Stimulated activated CD8-positive, alpha-beta memory T cell treated with anti-CD3 and anti-CD28 coated beads, Interleukin-15, amount 100 ng/mL, for 24 hours (primary cell): ENCODE results near the gene IRF2.
"Not testable (repeated sequence)": the region's sequence is repeated elsewhere in the genome, so short reads cannot be mapped to it uniquely, and the experiment has no call there.

Experiments used
- DNase-seq: peaks from one replicate; pipeline ENCODE4 v3.0.0-alpha.2; 2020; ENCODE audit warnings: low read depth

Gene IRF2

GRCh38 chr4:184386271-184386781 lies 88.0 kb downstream of the IRF2 start:
- no peak for DNase-seq

GRCh38 chr4:184385705-184386141 lies 88.6 kb downstream of the IRF2 start:
- no peak for DNase-seq

GRCh38 chr4:184384810-184385557 lies 89.4 kb downstream of the IRF2 start:
- DNase-seq, result no peak

- no peak for DNase-seq
Observed at GRCh38 chr4:184384056-184384809, 90.1 kb downstream of the IRF2 start.

GRCh38 chr4:184383497-184384055 lies 90.8 kb downstream of the IRF2 start:
- DNase-seq, result no peak

- DNase-seq, result no peak
Observed at GRCh38 chr4:184382189-184382846, 92.0 kb downstream of the IRF2 start.

- DNase-seq, result no peak
Observed at GRCh38 chr4:184380707-184381106, 93.6 kb downstream of the IRF2 start.

GRCh38 chr4:184380214-184380613 lies 94.1 kb downstream of the IRF2 start:
- not testable (repeated sequence) for DNase-seq

GRCh38 chr4:184376923-184377322 lies 97.4 kb downstream of the IRF2 start:
- no peak for DNase-seq

- no peak for DNase-seq
Observed at GRCh38 chr4:184376126-184376838, 98.1 kb downstream of the IRF2 start.

GRCh38 chr4:184375623-184376022 lies 98.7 kb downstream of the IRF2 start:
- DNase-seq, result not testable (repeated sequence)

GRCh38 chr4:184375027-184375426 lies 99.3 kb downstream of the IRF2 start:
- no peak for DNase-seq

GRCh38 chr4:184373886-184374405 lies 100.4 kb downstream of the IRF2 start:
- no peak for DNase-seq

GRCh38 chr4:184371390-184371787 lies 103.0 kb downstream of the IRF2 start:
- no peak for DNase-seq

GRCh38 chr4:184370711-184371389 lies 103.5 kb downstream of the IRF2 start:
- no peak for DNase-seq

GRCh38 chr4:184369871-184370270 lies 104.5 kb downstream of the IRF2 start:
- DNase-seq, result no peak

- no peak for DNase-seq
Observed at GRCh38 chr4:184368731-184369130, 105.6 kb downstream of the IRF2 start.

- DNase-seq, result no peak
Observed at GRCh38 chr4:184368290-184368689, 106.1 kb downstream of the IRF2 start.

- no peak for DNase-seq
Observed at GRCh38 chr4:184364100-184364921, 110.0 kb downstream of the IRF2 start.

GRCh38 chr4:184363258-184363657 lies 111.1 kb downstream of the IRF2 start:
- no peak for DNase-seq
